ENCODE measurements around the gene SNRNP70.

SNRNP70 gene

GRCh38 chr19:49129238-49129583, 44.0 kb downstream of the SNRNP70 start:
- TF ChIP-seq MAX (IDR thresholded peaks at IDR 0.05): peak; percentile 84
- 0 out of 2 replicates have a peak, but pooled peaks have one; percentile 2 for TF ChIP-seq TCF12 (IDR thresholded peaks at IDR 0.05; ENCODE audit: low read depth)
- TF ChIP-seq EGR1 (IDR thresholded peaks at IDR 0.05): no peak
- no peak for TF ChIP-seq TEAD4 (IDR thresholded peaks at IDR 0.05)
- no peak for TF ChIP-seq NFIC (IDR thresholded peaks at IDR 0.05)
- TF ChIP-seq TAF1 (IDR thresholded peaks at IDR 0.05; ENCODE audit: low read depth): peak; percentile 10; the same call in 1 of the 2 replicates

GRCh38 chr19:49130325-49130724, 45.1 kb downstream of the SNRNP70 start:
- TF ChIP-seq ZBTB7A (IDR thresholded peaks at IDR 0.05; ENCODE audit: low read depth): no peak
- no peak for TF ChIP-seq EP300 (IDR thresholded peaks at IDR 0.05; ENCODE audit: borderline replicate concordance)
- no peak for TF ChIP-seq CEBPB (IDR thresholded peaks at IDR 0.05)
- no peak for TF ChIP-seq TAF1 (IDR thresholded peaks at IDR 0.05; ENCODE audit: low read depth)
- TF ChIP-seq USF1 (IDR thresholded peaks at IDR 0.05): no peak
- no peak for TF ChIP-seq CREB1 (IDR thresholded peaks at IDR 0.05; ENCODE audit: low read depth)
- TF ChIP-seq YY1 (IDR thresholded peaks at IDR 0.05; ENCODE audit: low read depth): no peak
- TF ChIP-seq MAX (IDR thresholded peaks at IDR 0.05): no peak
- TF ChIP-seq NFIC (IDR thresholded peaks at IDR 0.05): no peak
- TF ChIP-seq TCF12 (IDR thresholded peaks at IDR 0.05; ENCODE audit: low read depth): no peak
- no peak for TF ChIP-seq EGR1 (IDR thresholded peaks at IDR 0.05)
- no peak for TF ChIP-seq RAD21 (IDR thresholded peaks at IDR 0.05; ENCODE audit: low read depth)
- no peak for TF ChIP-seq REST (IDR thresholded peaks at IDR 0.05; ENCODE audit: low read depth)
- no peak for TF ChIP-seq FOXM1 (IDR thresholded peaks at IDR 0.05; ENCODE audit: borderline replicate concordance, low read depth)
- TF ChIP-seq TEAD4 (IDR thresholded peaks at IDR 0.05): no peak

- TF ChIP-seq REST (IDR thresholded peaks at IDR 0.05; ENCODE audit: low read depth): no peak
- no peak for TF ChIP-seq USF1 (IDR thresholded peaks at IDR 0.05)
- no peak for TF ChIP-seq RAD21 (IDR thresholded peaks at IDR 0.05; ENCODE audit: low read depth)
- no peak for TF ChIP-seq TAF1 (IDR thresholded peaks at IDR 0.05; ENCODE audit: low read depth)
- TF ChIP-seq TCF12 (IDR thresholded peaks at IDR 0.05; ENCODE audit: low read depth): no peak
- no peak for TF ChIP-seq ZBTB7A (IDR thresholded peaks at IDR 0.05; ENCODE audit: low read depth)
- no peak for TF ChIP-seq CEBPB (IDR thresholded peaks at IDR 0.05)
- no peak for TF ChIP-seq YY1 (IDR thresholded peaks at IDR 0.05; ENCODE audit: low read depth)
These were observed 47.8 kb downstream of the SNRNP70 start for GRCh38 chr19:49132974-49133609.

- TF ChIP-seq ZBTB7A (IDR thresholded peaks at IDR 0.05; ENCODE audit: low read depth): no peak
- TF ChIP-seq TEAD4 (IDR thresholded peaks at IDR 0.05): no peak
- no peak for TF ChIP-seq EGR1 (IDR thresholded peaks at IDR 0.05)
- TF ChIP-seq NFIC (IDR thresholded peaks at IDR 0.05): no peak
- no peak for TF ChIP-seq TCF12 (IDR thresholded peaks at IDR 0.05; ENCODE audit: low read depth)
- TF ChIP-seq TAF1 (IDR thresholded peaks at IDR 0.05; ENCODE audit: low read depth): no peak
- TF ChIP-seq CEBPB (IDR thresholded peaks at IDR 0.05): no peak
- TF ChIP-seq CREB1 (IDR thresholded peaks at IDR 0.05; ENCODE audit: low read depth): no peak
- TF ChIP-seq REST (IDR thresholded peaks at IDR 0.05; ENCODE audit: low read depth): no peak
These were observed 48.6 kb downstream of the SNRNP70 start for GRCh38 chr19:49133621-49134454.

Data from Ishikawa (cell line).